ENCODE data around the gene COLQ.

The COLQ gene

GRCh38 chr3:15451216-15452113 lies 70.0 kb downstream of the COLQ start:
- peaks cover 5% of the 10 kb centered on the region for H3K36me3 Mint-ChIP-seq (ENCODE audit: low read depth)
- no peaks in the 10 kb centered on the region for H3K4me1 Mint-ChIP-seq (ENCODE audit: low read depth)
- H3K27ac Mint-ChIP-seq = no peak overlapping the region
- H3K27me3 Mint-ChIP-seq (ENCODE audit: low read depth) = no peaks in the 10 kb centered on the region
- no peak overlapping the region for H3K4me3 Mint-ChIP-seq
- H3K9me3 Mint-ChIP-seq = no peaks in the 10 kb centered on the region

GRCh38 chr3:15450438-15451215 lies 70.9 kb downstream of the COLQ start:
- Mint-ChIP-seq H3K9me3 (no peaks in the 10 kb centered on the region), H3K36me3 (ENCODE audit: low read depth) (peaks cover 5% of the 10 kb centered on the region), H3K4me1 (ENCODE audit: low read depth) (no peaks in the 10 kb centered on the region), H3K4me3 (no peak overlapping the region), H3K27ac (no peak overlapping the region), H3K27me3 (ENCODE audit: low read depth) (no peaks in the 10 kb centered on the region)

- H3K27ac Mint-ChIP-seq = no peak overlapping the region
- H3K4me1 Mint-ChIP-seq (ENCODE audit: low read depth) = no peaks in the 10 kb centered on the region
- H3K36me3 Mint-ChIP-seq (ENCODE audit: low read depth) = peaks cover 9% of the 10 kb centered on the region
- no peak overlapping the region for H3K4me3 Mint-ChIP-seq
- H3K27me3 Mint-ChIP-seq (ENCODE audit: low read depth) = no peaks in the 10 kb centered on the region
- H3K9me3 Mint-ChIP-seq = no peaks in the 10 kb centered on the region
Observed at GRCh38 chr3:15449489-15450224, 71.8 kb downstream of the COLQ start.

- Mint-ChIP-seq H3K4me1 (ENCODE audit: low read depth) (peaks cover 19% of the 10 kb centered on the region), H3K27me3 (ENCODE audit: low read depth) (no peaks in the 10 kb centered on the region), H3K4me3 (no peak overlapping the region), H3K27ac (no peak overlapping the region), H3K9me3 (no peaks in the 10 kb centered on the region), H3K36me3 (ENCODE audit: low read depth) (peaks cover 45% of the 10 kb centered on the region)
Observed at GRCh38 chr3:15443826-15444524, 77.5 kb downstream of the COLQ start.

GRCh38 chr3:15440891-15441290 lies 80.6 kb downstream of the COLQ start:
- Mint-ChIP-seq H3K36me3 (ENCODE audit: low read depth) (peaks cover 57% of the 10 kb centered on the region), H3K4me1 (ENCODE audit: low read depth) (peaks cover 19% of the 10 kb centered on the region), H3K27me3 (ENCODE audit: low read depth) (no peaks in the 10 kb centered on the region), H3K9me3 (no peaks in the 10 kb centered on the region), H3K27ac (peak overlapping the region; percentile 26), H3K4me3 (no peak overlapping the region)

GRCh38 chr3:15439476-15439875 lies 82.0 kb downstream of the COLQ start:
- Mint-ChIP-seq H3K36me3 (ENCODE audit: low read depth) (peaks cover 60% of the 10 kb centered on the region), H3K27ac (no peak overlapping the region)

GRCh38 chr3:15438983-15439382 lies 82.5 kb downstream of the COLQ start:
- peaks cover 64% of the 10 kb centered on the region for H3K36me3 Mint-ChIP-seq (ENCODE audit: low read depth)
- no peaks in the 10 kb centered on the region for H3K27me3 Mint-ChIP-seq (ENCODE audit: low read depth)
- no peak overlapping the region for H3K27ac Mint-ChIP-seq
- H3K9me3 Mint-ChIP-seq = no peaks in the 10 kb centered on the region
- no peak overlapping the region for H3K4me3 Mint-ChIP-seq
- H3K4me1 Mint-ChIP-seq (ENCODE audit: low read depth) = peaks cover 19% of the 10 kb centered on the region

More at GRCh38 chr3:15439476-15439875, 82.0 kb downstream of the COLQ start:
- no peak overlapping the region for H3K4me3 Mint-ChIP-seq
- peaks cover 19% of the 10 kb centered on the region for H3K4me1 Mint-ChIP-seq (ENCODE audit: low read depth)
- no peaks in the 10 kb centered on the region for H3K9me3 Mint-ChIP-seq
- no peaks in the 10 kb centered on the region for H3K27me3 Mint-ChIP-seq (ENCODE audit: low read depth)

- Mint-ChIP-seq H3K4me1 (ENCODE audit: low read depth) (peaks cover 28% of the 10 kb centered on the region), H3K9me3 (no peaks in the 10 kb centered on the region), H3K4me3 (no peak overlapping the region), H3K27me3 (ENCODE audit: low read depth) (no peaks in the 10 kb centered on the region), H3K27ac (no peak overlapping the region), H3K36me3 (ENCODE audit: low read depth) (peaks cover 56% of the 10 kb centered on the region)
Observed at GRCh38 chr3:15436246-15436645, 85.3 kb downstream of the COLQ start.

GRCh38 chr3:15434756-15435155 lies 86.8 kb downstream of the COLQ start:
- H3K9me3 Mint-ChIP-seq = no peaks in the 10 kb centered on the region
- peaks cover 21% of the 10 kb centered on the region for H3K4me1 Mint-ChIP-seq (ENCODE audit: low read depth)
- H3K4me3 Mint-ChIP-seq = no peak overlapping the region
- H3K27ac Mint-ChIP-seq = no peak overlapping the region
- H3K36me3 Mint-ChIP-seq (ENCODE audit: low read depth) = peaks cover 46% of the 10 kb centered on the region
- no peaks in the 10 kb centered on the region for H3K27me3 Mint-ChIP-seq (ENCODE audit: low read depth)

- Mint-ChIP-seq H3K36me3 (ENCODE audit: low read depth) (peaks cover 36% of the 10 kb centered on the region), H3K27ac (no peak overlapping the region), H3K27me3 (ENCODE audit: low read depth) (no peaks in the 10 kb centered on the region), H3K4me3 (no peak overlapping the region), H3K9me3 (no peaks in the 10 kb centered on the region), H3K4me1 (ENCODE audit: low read depth) (peaks cover 24% of the 10 kb centered on the region)
Observed at GRCh38 chr3:15433531-15433930, 88.0 kb downstream of the COLQ start.

- Mint-ChIP-seq H3K4me1 (ENCODE audit: low read depth) (peaks cover 34% of the 10 kb centered on the region), H3K27ac (no peak overlapping the region), H3K36me3 (ENCODE audit: low read depth) (peaks cover 42% of the 10 kb centered on the region), H3K9me3 (peaks cover 3% of the 10 kb centered on the region), H3K4me3 (no peak overlapping the region), H3K27me3 (ENCODE audit: low read depth) (no peaks in the 10 kb centered on the region)
Observed at GRCh38 chr3:15431256-15431837, 90.2 kb downstream of the COLQ start.

GRCh38 chr3:15430624-15431023 lies 90.9 kb downstream of the COLQ start:
- Mint-ChIP-seq H3K4me3 (no peak overlapping the region), H3K27me3 (ENCODE audit: low read depth) (no peaks in the 10 kb centered on the region), H3K9me3 (peaks cover 3% of the 10 kb centered on the region), H3K4me1 (ENCODE audit: low read depth) (peaks cover 41% of the 10 kb centered on the region), H3K27ac (peak overlapping the region; percentile 33), H3K36me3 (ENCODE audit: low read depth) (peaks cover 39% of the 10 kb centered on the region)

- peaks cover 3% of the 10 kb centered on the region for H3K9me3 Mint-ChIP-seq
- peaks cover 33% of the 10 kb centered on the region for H3K36me3 Mint-ChIP-seq (ENCODE audit: low read depth)
- peak overlapping the region; percentile 96 for H3K4me3 Mint-ChIP-seq
- H3K27ac Mint-ChIP-seq = peak overlapping the region; percentile 90
- H3K4me1 Mint-ChIP-seq (ENCODE audit: low read depth) = peaks cover 46% of the 10 kb centered on the region
- no peaks in the 10 kb centered on the region for H3K27me3 Mint-ChIP-seq (ENCODE audit: low read depth)
Observed at GRCh38 chr3:15429080-15429479, 92.4 kb downstream of the COLQ start.

Data from T-helper 1 cell treated with Interleukin-12 subunit alpha and Interleukin-12 subunit beta and Interleukin-4 antibody, amounts not matched to agents 30 μg/mL and 1 μg/mL, for 36 hours (primary cell).